Hippocampal formation (tissue), 2 donors: ENCODE results near the gene RILPL2.
"Not testable (repeated sequence)": the region's sequence is repeated elsewhere in the genome, so short reads cannot be mapped to it uniquely, and the experiment has no call there.

ENCODE experiments used
- DNase-seq, 2 donors: peaks; one replicate each; lab custom pipeline; 2025; lab: John Stamatoyannopoulos, UW

Gene RILPL2

GRCh38 chr12:123404581-123404980 lies 31.9 kb downstream of the RILPL2 start:
- DNase-seq, result no peak

GRCh38 chr12:123401753-123402683 lies 34.5 kb downstream of the RILPL2 start:
- DNase-seq, result no peak

- DNase-seq, result no peak
Measured at GRCh38 chr12:123399255-123399617, 37.2 kb downstream of the RILPL2 start.

GRCh38 chr12:123398550-123399254 lies 37.8 kb downstream of the RILPL2 start:
- DNase-seq, result peak; percentile 50 to 52

- no peak for DNase-seq
Measured at GRCh38 chr12:123398177-123398549, 38.3 kb downstream of the RILPL2 start.

GRCh38 chr12:123397400-123397799 lies 39.1 kb downstream of the RILPL2 start:
- DNase-seq, result peak in 1 of 2 donors; percentile 12

- DNase-seq, result no peak
Measured at GRCh38 chr12:123396954-123397353, 39.5 kb downstream of the RILPL2 start.

GRCh38 chr12:123396543-123396942 lies 39.9 kb downstream of the RILPL2 start:
- DNase-seq, result no peak

GRCh38 chr12:123395236-123395635 lies 41.2 kb downstream of the RILPL2 start:
- no peak for DNase-seq

GRCh38 chr12:123393747-123394146 lies 42.7 kb downstream of the RILPL2 start:
- no peak for DNase-seq

- DNase-seq, result peak in 1 of 2 donors; percentile 26
Measured at GRCh38 chr12:123391546-123392343, 44.7 kb downstream of the RILPL2 start.

- no peak for DNase-seq
Measured at GRCh38 chr12:123390498-123391426, 45.7 kb downstream of the RILPL2 start.

GRCh38 chr12:123389560-123390351 lies 46.7 kb downstream of the RILPL2 start:
- no peak for DNase-seq

GRCh38 chr12:123388951-123389559 lies 47.4 kb downstream of the RILPL2 start:
- DNase-seq, result no peak

GRCh38 chr12:123388177-123388950 lies 48.1 kb downstream of the RILPL2 start:
- peak; percentile 73 to 77 for DNase-seq

GRCh38 chr12:123387508-123388176 lies 48.8 kb downstream of the RILPL2 start:
- no peak for DNase-seq

- not testable (repeated sequence) for DNase-seq
Measured at GRCh38 chr12:123385536-123385935, 50.9 kb downstream of the RILPL2 start.

GRCh38 chr12:123384994-123385376 lies 51.5 kb downstream of the RILPL2 start:
- DNase-seq, result no peak
